Mucosa of stomach (tissue), 1 donor: ENCODE measurements around the gene ZNF791.
"Not testable (repeated sequence)": the region's sequence is repeated elsewhere in the genome, so short reads cannot be mapped to it uniquely, and the experiment has no call there.

ENCODE experiments used
- H3K27me3 ChIP-seq: one replicate; pipeline ENCODE4 v1.7.0; 2013; ENCODE audit warnings: mild to moderate bottlenecking, low read length; ENCODE audit not compliant: control insufficient read depth, insufficient read depth
- H3K36me3 ChIP-seq: one replicate; pipeline ENCODE4 v1.7.0; 2013; ENCODE audit warnings: low read length; ENCODE audit not compliant: control insufficient read depth, insufficient read depth
- H3K4me1 ChIP-seq: one replicate; pipeline ENCODE4 v1.7.0; 2013; ENCODE audit warnings: mild to moderate bottlenecking, low read length; ENCODE audit not compliant: control insufficient read depth, insufficient read depth
- H3K4me3 ChIP-seq: one replicate; pipeline ENCODE4 v1.7.0; 2013; ENCODE audit warnings: low read length
- H3K9ac ChIP-seq: one replicate; pipeline ENCODE4 v1.7.0; 2013; ENCODE audit warnings: mild to moderate bottlenecking, low read length, moderate library complexity
- H3K9me3 ChIP-seq: one replicate; pipeline ENCODE4 v1.7.0; 2013; ENCODE audit warnings: mild to moderate bottlenecking, low read length, moderate library complexity; ENCODE audit not compliant: control insufficient read depth
- donor health status: Pancreatic carcinoma.

The ZNF791 gene

DNA sequence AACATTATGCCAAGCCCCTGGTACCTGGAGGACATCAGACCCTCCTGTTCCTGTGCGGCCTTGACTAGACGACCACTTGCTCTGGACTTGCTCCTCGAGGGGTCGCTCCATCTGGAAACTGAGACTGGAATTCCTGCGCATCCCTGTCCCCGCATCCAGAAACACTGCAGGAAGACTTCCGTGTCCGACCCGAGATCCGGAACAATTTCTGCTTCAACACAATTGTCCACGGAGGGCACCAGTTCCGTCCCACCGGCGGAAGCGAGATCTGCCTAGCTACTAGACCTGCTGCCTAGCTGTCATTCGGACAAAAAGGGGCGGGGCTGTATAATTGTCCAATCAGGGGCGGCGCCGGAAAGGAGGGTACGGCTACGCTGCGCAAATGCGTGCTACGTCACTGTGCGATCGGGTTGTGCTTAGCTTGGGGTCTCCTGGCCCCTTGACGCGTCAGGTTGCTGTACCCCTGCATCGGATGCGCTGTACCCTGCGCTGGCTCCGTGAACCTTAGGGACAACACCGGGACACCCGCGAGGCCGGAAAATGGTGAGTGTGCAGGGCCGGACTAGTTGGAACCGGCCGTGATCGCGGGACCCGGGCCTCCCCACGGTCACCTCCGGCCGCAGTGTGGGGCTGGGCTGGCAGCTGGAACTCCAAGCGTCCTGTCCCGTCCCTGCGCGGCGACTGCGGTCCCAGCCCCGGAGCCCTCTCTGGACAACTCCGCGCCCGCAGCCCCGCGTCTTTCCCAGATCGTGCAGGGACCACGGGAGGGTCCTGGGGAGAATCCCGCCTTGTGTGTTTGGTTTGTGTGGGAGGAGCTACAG, at the start of gene ZNF791, which contains the start of gene ZNF490:
TSS of gene ZNF791 (plus strand) at position 381 of the 821 bp plus-strand sequence. CDS start at position 541, 160 bp downstream.
TSS of gene ZNF490 (minus strand) at position 274 of the 821 bp plus-strand sequence. CDS start at position 141, 133 bp downstream.
- H3K4me3 ChIP-seq = peak within 1 kb of the TSS; percentile 89
- no peaks in the 10 kb centered on the region for H3K27me3 ChIP-seq
- peak within 1 kb of the TSS; percentile 93 for H3K9ac ChIP-seq
- peaks cover 4% of the 10 kb centered on the region for H3K4me1 ChIP-seq
- no peaks in the 10 kb centered on the region for H3K36me3 ChIP-seq
- H3K9me3 ChIP-seq = no peaks in the 10 kb centered on the region

DNA sequence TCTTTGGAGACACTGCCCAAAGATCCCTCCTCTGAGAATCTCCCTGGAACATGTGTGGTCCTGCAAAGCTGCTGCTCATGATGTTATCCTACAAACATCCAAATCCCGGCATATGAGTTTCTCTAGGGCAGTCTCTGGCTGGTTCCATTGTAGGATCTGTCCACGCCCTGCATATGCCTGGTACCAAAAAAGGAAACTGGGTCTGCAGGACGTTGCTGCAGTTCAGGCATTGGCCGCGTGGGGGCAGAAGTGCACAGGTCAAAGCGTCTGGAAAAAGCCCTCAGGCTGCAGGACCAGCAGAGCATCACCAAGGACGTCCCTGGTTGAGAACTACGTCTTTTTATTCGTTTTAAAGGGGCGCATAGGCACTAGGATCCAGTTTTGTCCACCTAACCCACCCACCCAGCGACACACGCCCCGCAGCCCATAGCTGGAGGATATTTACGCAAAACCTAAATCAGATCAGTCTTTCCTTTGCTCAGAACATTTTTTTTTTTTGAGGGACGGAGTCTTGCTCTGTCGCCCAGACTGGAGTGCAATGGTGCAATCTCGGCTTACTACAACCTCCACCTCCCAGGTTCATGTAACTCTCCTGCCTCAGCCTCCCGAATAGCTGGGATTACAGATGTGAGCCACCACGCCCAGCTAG, 46.6 kb upstream of the ZNF791 start:
- Histone ChIP-seq H3K27me3 (no peaks in the 10 kb centered on the region), H3K9me3 (no peaks in the 10 kb centered on the region), H3K9ac (no peak overlapping the region), H3K36me3 (no peaks in the 10 kb centered on the region), H3K4me1 (peaks cover 6% of the 10 kb centered on the region), H3K4me3 (no peak overlapping the region)

DNA sequence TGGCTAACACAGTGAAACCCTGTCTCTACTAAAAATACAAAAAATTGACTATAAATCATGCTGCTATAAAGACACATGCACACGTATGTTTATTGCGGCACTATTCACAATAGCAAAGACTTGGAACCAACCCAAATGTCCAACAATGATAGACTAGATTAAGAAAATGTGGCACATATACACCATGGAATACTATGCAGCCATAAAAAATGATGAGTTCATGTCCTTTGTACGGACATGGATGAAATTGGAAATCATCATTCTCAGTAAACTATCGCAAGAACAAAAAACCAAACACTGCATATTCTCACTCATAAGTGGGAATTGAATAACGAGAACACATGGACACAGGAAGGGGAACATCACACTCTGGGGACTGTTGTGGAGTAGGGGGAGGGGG, 44.3 kb upstream of the ZNF791 start:
- not testable (repeated sequence) for H3K36me3 ChIP-seq, H3K9me3 ChIP-seq, H3K4me1 ChIP-seq, H3K27me3 ChIP-seq, H3K4me3 ChIP-seq, H3K9ac ChIP-seq

DNA sequence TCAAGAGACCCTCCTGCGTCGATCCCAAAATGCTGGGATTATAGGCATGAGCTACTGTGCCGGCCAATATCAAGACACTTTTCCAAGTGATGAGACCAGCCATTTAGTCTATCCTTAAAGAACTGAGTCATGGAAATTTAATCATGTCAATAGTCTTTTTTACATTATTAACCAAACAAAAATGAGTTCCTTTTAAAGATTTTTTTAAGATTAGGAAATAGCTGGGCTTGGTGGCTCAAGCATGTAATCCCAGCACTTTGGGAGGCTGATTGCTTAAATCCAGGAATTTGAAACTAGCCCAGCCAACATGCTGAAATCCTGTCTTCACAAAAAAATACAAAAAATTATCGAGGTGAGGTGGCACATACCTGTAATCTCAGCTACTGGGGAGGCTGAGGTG, 42.8 kb upstream of the ZNF791 start:
- Histone ChIP-seq H3K4me3 (no peak overlapping the region), H3K9ac (no peak overlapping the region), H3K27me3 (no peaks in the 10 kb centered on the region), H3K36me3 (no peaks in the 10 kb centered on the region), H3K4me1 (peaks cover 6% of the 10 kb centered on the region), H3K9me3 (no peaks in the 10 kb centered on the region)

DNA sequence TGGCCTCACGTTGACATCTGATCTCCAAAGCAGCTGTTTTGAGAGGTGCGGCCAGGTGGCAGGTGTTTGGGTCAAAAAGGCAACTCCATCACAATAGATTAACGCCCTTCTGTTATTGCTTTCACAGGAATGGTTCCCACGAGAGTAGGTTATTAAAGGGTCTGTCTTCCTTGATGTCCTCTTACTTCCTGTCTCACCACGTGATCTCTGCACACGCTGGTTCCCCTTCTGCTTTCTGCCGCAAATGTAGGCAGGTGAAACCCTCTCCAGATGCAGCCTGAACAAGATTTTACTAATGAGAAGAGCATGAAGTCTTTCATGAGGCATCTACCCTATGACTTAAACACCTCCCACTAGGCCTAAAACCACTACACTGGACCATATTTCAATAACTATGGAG, 36.7 kb upstream of the ZNF791 start:
- Histone ChIP-seq H3K4me1 (no peaks in the 10 kb centered on the region), H3K36me3 (no peaks in the 10 kb centered on the region), H3K9me3 (no peaks in the 10 kb centered on the region), H3K9ac (no peak overlapping the region), H3K27me3 (no peaks in the 10 kb centered on the region), H3K4me3 (no peak overlapping the region)

DNA sequence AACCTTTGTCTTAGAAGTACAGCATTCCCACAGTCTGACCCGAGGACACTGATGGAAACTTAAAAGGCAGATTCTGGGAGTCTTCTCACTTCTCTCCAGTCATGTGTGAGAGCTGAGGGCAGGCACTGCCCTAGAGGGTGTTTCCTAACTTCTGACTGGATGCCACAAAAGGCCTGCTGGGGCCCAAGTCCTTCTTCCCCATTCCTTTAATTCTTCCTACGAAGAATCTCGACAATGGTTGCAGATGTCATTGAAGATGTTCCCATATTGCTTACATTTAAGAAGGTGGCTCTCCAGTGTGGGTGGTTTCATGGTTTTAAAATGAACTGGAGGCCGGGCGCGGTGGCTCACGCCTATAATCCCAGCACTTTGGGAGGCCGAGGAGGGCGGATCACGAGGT, 32.1 kb upstream of the ZNF791 start:
- Histone ChIP-seq H3K4me1 (no peaks in the 10 kb centered on the region), H3K36me3 (peaks cover 8% of the 10 kb centered on the region), H3K9ac (no peak overlapping the region), H3K9me3 (peaks cover 7% of the 10 kb centered on the region), H3K27me3 (no peaks in the 10 kb centered on the region), H3K4me3 (no peak overlapping the region)

DNA sequence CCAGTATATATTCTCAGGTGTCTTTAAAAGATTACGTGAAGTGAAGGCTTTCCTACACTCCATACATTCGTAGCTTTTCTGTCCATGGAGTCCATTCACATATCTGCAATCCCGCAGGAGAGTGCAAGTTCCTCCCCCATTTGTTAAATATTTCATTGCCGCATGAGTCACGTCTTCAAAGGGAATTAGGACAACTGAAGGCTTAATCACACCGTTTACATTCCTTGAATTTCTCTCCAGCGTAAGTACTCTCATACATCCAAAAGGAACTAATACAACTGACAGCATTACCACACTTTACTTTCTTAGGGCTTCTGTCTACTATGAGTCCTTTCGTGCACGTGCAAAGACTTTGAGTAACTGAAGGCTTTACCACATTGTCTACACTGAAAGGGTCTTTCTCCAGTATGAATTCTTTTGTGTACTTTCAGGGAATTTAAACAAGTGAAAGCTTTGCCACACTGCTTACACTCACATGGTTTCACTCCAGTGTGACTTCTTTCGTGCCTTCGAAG, 30.5 kb upstream of the ZNF791 start:
- peaks cover 7% of the 10 kb centered on the region for H3K9me3 ChIP-seq

DNA sequence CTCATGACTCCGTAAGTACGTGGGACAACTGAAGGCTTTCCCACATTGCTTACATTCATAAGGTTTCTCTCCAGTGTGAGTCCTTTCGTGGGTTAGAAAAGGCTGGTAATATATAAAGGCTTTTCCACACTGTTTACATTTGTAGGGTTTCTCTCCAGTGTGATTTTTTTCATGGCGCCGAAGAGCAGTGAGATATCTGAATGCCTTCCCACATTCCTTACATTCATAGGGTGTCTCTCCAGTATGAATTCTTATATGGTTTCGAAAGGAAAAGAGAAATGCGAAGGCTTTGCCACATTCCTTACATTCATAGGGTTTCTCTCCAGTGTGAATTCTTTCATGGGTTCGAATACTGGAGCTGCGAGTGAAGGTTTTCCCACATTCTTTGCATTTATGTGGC, 29.6 kb upstream of the ZNF791 start:
- Histone ChIP-seq H3K36me3 (peaks cover 8% of the 10 kb centered on the region), H3K9ac (no peak overlapping the region), H3K4me3 (no peak overlapping the region), H3K27me3 (no peaks in the 10 kb centered on the region), H3K4me1 (no peaks in the 10 kb centered on the region), H3K9me3 (peaks cover 7% of the 10 kb centered on the region)

More for the DNA sequence above, 30.5 kb upstream of the ZNF791 start:
- H3K27me3 ChIP-seq = no peaks in the 10 kb centered on the region
- H3K9ac ChIP-seq = no peak overlapping the region
- H3K4me1 ChIP-seq = no peaks in the 10 kb centered on the region
- H3K36me3 ChIP-seq = peaks cover 8% of the 10 kb centered on the region
- H3K4me3 ChIP-seq = no peak overlapping the region

DNA sequence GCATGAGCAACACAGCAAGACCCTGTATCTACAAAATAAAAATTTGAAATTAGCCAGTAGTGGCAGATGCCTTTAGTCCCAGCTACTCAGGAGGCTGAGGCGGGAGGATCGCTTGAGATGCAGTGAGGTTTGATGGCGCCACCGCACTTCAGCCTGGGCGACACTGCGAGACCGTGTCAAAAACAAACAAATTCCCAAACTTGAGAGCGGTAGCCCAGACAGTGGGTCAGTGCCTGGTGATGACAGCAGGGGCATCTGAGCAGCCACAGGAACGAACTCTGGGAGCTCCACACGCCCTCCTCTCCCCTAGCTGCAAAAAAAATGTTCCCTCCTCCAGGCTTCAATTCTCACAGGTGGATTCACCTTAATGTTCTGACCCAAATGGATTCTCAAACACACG, 14.2 kb upstream of the ZNF791 start:
- Histone ChIP-seq H3K4me3 (no peak overlapping the region), H3K4me1 (no peaks in the 10 kb centered on the region)

DNA sequence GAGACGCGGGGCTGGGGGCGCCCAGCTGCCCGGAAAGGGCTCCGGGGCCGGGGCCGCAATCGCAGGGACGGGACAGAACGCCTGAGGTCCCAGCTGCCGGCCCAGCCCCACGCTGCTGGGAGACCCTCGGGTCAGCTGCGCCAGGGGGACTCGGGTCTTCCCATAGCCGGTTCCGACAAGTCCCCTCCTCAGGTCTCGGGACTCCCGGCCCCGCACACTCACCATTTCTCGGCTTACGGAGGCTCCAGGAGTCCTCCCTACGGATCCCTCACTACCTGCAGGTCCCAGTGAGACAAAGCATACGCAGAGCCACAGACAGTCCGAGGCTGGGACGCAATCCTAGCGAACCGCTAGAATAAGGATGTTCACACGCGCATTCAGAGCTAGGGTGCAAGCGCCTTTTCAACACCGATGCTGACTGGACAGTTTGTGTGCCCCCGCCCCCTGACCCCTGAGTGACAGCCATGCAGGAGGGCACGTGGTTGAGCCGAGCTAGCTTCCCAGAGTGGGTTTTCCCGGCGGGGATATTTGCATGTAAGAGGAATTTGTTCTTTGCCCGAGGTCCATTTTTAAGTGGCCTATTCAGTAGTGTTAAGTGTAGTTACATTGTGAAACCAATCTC, 13.7 kb upstream of the ZNF791 start:
- no peak overlapping the region for H3K4me3 ChIP-seq
- H3K9ac ChIP-seq = no peak overlapping the region
- no peaks in the 10 kb centered on the region for H3K9me3 ChIP-seq
- H3K36me3 ChIP-seq = no peaks in the 10 kb centered on the region
- no peaks in the 10 kb centered on the region for H3K27me3 ChIP-seq
- H3K4me1 ChIP-seq = no peaks in the 10 kb centered on the region

More for the DNA sequence above, 14.2 kb upstream of the ZNF791 start:
- H3K27me3 ChIP-seq = no peaks in the 10 kb centered on the region
- H3K36me3 ChIP-seq = no peaks in the 10 kb centered on the region
- H3K9ac ChIP-seq = no peak overlapping the region
- no peaks in the 10 kb centered on the region for H3K9me3 ChIP-seq

DNA sequence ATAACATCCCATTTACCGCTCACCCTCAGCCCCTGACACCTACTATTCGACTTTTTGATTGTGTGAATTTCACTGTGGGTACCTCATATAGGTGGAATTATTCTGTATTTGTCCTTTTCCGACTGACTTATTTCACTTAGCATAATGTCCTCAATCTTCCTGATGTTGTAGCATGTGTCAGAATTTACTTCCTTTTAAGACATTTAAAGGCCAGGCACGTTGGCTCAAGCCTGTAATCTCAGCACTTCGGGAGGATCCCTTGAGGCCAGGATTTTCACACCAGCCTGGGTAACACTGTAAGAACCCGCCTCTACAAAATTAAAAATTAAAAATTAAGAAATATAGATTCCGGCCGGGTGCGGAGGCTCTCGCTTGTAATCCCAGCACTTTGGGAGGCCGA, 13.1 kb upstream of the ZNF791 start:
- Histone ChIP-seq H3K9me3 (no peaks in the 10 kb centered on the region), H3K27me3 (no peaks in the 10 kb centered on the region), H3K4me3 (no peak overlapping the region), H3K9ac (no peak overlapping the region), H3K36me3 (no peaks in the 10 kb centered on the region), H3K4me1 (no peaks in the 10 kb centered on the region)

DNA sequence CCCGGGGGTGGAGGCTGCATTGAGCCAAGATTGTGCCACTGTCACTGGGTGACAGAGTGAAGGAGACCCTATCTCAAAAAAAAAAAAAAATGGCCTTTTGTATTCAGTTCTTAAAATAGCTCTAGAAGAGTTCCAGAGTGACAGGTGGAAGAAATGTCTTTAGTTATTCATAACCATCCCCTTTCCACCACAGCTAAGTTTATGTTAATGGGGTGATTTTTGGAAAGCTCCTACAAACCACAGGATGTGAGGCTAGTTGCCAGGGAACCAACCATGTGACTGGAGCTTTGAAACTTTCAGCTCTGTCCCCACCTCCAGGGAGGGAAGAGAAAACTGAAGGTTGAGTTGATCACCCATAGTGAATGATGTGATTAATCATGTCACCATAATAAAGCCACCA, 7.0 kb upstream of the ZNF791 start:
- Histone ChIP-seq H3K9ac (no peak overlapping the region), H3K4me1 (no peaks in the 10 kb centered on the region), H3K4me3 (no peak overlapping the region), H3K9me3 (no peaks in the 10 kb centered on the region), H3K36me3 (no peaks in the 10 kb centered on the region), H3K27me3 (no peaks in the 10 kb centered on the region)
